Measurements from ENCODE around the gene BTBD16.

The BTBD16 gene

GRCh38 chr10:122338609-122339441 lies 67.7 kb downstream of the BTBD16 start:
- DNase-seq (ENCODE audit: low read depth in 1 of 2, low spot score in 1 of 2) = no peak

DNA sequence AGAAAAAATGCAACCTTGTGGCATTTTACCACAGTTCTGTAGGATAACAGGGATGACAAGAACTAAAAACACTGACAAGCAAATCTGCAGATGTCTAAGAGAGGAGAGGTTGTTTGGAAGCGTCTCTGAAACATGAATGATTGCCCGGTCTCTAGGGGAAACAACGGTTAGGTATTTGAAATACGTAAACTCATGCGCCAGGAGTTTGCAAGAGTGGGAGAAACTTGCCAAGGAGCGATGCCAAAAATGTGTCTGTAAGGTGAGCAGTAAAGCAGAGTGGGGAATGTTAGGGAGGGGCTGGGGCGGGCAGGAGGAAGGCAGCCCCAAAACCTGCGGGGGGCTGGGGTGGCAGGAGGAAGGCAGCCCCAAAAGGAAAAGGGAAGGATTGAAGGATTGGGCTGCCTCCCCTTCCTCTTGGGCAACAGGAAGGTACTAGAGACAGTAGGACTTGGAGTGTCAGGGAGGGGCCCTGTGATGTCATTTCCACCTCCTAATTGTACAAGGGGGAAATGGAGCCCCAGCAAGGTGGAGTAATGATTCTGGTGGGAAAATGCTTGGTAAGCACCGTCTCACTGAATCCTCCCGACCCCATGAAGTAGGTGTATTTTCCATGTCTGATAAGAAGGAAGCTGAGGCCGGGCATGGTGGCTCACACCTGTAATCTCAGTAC lies 70.2 kb downstream of the BTBD16 start:
- no peak for DNase-seq (ENCODE audit: low read depth in 1 of 2, low spot score in 1 of 2)

GRCh38 chr10:122342293-122343134 lies 71.4 kb downstream of the BTBD16 start:
- peak; percentile 15 to 57 for DNase-seq (ENCODE audit: low read depth in 1 of 2, low spot score in 1 of 2)

DNA sequence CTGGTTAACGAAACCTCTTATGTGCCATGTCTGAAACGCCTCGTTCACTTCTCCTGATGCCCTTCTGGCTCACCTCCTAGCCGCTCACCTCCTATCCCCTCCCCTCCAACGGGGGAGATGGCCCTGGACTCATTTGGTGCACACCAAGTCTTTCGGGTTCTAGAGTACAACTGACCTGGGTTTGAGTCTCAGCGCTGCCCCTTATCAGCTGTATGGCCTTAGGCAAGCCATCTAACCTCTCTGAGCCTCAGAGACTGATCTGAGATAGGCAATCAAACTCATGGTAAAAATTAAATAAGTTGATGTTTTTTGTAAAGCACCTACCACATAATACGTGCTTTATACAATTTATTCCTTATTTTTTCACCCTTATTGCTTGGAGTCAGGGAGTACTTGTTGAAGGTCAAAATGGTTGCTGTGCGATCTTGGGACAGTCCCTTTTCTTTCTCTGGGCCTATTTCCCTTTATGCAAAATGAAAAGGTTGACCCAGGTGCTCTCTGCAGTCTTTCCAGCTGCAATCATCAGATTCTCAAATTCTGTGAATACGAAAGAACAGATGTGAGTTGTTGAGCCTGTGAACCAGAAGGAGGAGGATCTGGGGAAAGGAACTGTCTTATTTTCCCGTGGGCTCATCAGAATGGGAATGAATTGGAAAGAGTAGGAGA lies 72.2 kb downstream of the BTBD16 start:
- no peak for DNase-seq (ENCODE audit: low read depth in 1 of 2, low spot score in 1 of 2)

GRCh38 chr10:122343936-122344335 lies 72.8 kb downstream of the BTBD16 start:
- DNase-seq (ENCODE audit: low read depth in 1 of 2, low spot score in 1 of 2) = no peak

- DNase-seq (ENCODE audit: low read depth in 1 of 2, low spot score in 1 of 2) = no peak
Observed at GRCh38 chr10:122344741-122345258, 73.7 kb downstream of the BTBD16 start.

DNA sequence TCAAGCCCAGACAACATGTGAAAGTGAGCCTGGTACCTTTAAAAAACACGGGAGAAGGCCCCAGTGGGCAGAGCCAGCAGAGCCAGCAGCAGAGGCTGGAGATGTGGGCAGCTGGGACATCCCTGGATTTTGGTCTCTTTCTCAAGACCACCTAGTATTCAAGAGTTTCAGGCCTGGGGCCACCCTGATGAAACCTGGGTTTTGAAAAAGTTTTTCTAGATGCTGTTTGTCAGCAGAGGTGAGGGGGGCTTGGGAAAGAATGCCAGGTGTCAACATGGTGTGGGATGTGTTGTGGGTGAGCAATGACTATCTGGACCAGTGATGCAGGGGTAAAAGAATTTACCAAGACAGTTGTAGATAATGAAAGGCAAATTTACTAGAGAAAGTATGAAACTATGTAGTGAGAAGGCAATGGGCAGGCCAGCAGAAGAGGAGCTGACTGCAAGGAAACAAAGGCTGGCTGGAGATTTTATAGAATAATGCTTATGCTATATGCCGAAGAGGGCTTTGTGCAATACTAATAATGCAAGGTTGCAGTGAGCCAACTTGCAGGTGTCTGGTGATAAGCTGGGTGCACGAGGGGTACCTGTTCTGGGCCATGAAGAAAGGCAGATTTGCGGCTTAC lies 75.3 kb downstream of the BTBD16 start:
- DNase-seq (ENCODE audit: low read depth in 1 of 2, low spot score in 1 of 2) = no peak

- DNase-seq (ENCODE audit: low read depth in 1 of 2, low spot score in 1 of 2) = no peak
Observed at GRCh38 chr10:122347170-122347841, 76.2 kb downstream of the BTBD16 start.

DNA sequence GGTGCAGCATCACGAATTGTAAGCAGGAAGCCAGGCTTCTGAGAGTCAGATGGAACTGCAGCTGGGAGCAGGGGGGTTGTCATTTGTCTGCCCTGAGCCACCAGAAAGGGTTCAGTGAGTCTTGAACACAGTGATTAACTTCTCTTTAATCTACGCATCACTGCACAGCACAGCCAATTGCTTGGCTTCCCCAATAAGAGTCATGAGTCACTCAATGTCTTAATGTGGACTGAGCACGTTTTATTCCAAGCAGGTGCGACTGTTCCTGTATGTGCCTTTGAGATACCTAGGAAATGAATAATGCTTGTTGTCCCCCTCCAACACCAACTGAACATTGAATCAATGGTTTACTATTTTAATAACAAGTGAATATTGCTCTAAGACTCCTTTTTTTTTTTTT lies 77.4 kb downstream of the BTBD16 start:
- DNase-seq (ENCODE audit: low read depth in 1 of 2, low spot score in 1 of 2) = no peak

GRCh38 chr10:122348935-122349361 lies 77.9 kb downstream of the BTBD16 start:
- DNase-seq (ENCODE audit: low read depth in 1 of 2, low spot score in 1 of 2) = no peak

DNA sequence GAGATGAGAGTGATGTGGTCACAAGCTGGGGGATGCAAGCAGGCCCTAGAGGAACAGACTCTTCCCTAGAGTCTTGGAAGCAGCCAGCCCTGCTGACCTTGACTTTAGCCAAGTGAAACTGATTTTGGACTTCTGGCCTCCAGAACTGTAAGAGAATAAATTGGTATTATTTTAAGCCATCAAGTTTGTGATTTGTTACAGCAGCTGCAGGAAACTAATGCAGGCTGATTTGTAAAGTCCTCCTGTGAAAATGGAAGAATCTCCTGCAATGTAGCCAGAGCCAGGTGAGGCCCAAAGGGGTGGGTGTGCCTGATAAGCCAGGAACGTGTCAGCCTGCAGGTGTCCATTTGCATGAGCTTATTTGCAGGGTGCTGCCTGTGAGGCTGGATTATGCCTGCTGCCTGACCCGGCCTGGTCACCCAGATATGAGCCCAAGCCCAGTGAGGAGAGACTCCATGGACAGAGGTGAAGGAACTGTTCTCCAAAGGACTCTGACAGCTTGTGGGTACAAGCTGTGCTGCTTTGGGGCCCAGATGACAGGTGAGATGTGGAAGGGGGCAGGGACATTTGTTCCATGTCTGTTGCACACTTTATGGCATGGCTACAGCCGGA lies 78.8 kb downstream of the BTBD16 start:
- no peak for DNase-seq (ENCODE audit: low read depth in 1 of 2, low spot score in 1 of 2)

GRCh38 chr10:122350893-122351292 lies 79.8 kb downstream of the BTBD16 start:
- no peak for DNase-seq (ENCODE audit: low read depth in 1 of 2, low spot score in 1 of 2)

DNA sequence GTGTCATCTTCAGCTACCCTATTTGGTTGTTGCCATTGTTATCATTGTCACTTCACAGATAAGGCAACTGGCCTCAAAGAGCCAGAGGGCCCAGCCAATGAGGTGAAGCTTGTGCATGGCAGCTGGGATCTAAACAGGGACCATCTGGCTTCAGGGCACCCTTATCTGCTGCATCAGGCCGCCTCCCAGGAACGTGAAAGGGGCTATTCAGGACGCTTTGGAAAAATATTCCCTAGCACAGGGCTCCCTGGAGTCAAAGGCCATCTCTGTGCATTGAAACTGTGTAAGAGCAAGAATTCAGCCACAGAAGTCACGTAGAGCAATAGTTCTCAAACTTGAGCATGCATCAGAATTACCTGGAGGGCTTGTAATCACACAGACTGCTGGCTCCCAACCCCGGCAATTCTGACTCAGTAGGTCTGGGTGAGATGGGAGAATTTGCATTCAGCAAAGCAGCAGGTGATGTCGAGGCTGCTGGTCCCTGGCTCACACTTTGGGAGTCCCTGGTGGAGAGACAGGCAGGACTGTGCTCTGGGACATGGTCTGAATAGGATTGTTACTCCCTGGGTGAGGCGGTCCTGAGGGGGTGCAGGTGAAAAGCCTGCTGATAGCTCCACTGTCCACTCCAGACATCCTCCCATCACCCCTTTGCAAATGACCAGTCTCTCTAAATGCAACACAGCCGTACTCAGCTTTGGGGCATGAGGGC lies 81.9 kb downstream of the BTBD16 start:
- no peak for DNase-seq (ENCODE audit: low read depth in 1 of 2, low spot score in 1 of 2)

DNA sequence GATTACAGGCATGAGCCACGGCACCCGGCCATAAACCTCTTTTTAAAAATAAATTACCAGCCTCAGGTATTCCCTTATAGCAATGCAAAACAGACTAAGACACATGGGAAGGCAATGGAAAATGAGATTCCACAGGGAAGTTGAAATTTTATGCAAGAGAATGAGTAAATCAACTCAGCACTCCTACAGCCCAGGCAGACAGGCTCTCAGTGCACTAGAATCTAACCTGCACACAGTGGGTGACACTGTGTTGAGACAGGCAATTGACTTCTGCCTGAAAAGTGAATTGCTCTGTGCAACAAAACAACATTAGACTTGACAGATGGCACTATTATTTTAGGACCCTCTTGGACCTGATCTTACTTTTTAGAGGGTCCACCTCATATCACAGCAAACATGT lies 83.3 kb downstream of the BTBD16 start:
- no peak for DNase-seq (ENCODE audit: low read depth in 1 of 2, low spot score in 1 of 2)

DNA sequence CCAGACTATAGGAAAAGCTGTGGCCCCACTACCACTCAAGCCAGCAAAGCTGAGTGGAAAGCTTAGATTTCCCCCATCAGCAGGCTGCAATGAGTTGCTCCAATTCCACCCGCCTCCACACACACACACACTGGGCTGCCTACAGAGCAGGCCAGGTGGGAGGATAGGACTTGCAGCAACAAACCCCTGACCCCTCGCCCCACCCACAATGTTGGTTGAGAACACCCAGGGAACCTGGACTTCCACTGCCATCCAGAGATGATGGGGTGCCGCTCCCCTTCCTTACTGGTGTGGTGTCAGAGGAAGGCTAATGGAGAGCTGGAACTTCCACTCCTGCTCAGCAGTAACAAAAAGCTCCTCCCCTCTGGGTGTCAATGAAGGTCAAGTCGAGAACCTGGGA lies 86.6 kb downstream of the BTBD16 start:
- DNase-seq (ENCODE audit: low read depth in 1 of 2, low spot score in 1 of 2) = no peak

- no peak for DNase-seq (ENCODE audit: low read depth in 1 of 2, low spot score in 1 of 2)
Observed at GRCh38 chr10:122359621-122360020, 88.5 kb downstream of the BTBD16 start.

DNA sequence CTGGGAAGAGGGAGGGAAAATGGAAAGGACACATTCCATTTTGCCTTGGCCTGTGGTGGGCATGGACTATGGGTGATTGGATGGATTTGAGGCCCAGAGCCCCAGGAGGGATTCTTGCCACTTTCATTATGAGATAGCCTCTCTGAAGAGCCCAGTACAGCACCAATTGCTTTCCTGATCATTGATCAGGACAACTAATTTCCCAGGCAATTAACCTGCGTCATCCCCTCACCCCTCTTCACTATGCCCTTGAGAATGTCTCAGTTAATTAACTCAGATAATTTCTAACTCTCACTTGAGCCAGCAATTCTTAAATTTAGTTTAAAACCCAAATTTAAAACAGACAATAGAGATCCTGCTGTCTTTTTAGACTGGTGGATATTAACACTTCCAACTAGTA lies 90.0 kb downstream of the BTBD16 start:
- no peak for DNase-seq (ENCODE audit: low read depth in 1 of 2, low spot score in 1 of 2)

- no peak for DNase-seq (ENCODE audit: low read depth in 1 of 2, low spot score in 1 of 2)
Observed at GRCh38 chr10:122362031-122362592, 91.0 kb downstream of the BTBD16 start.

GRCh38 chr10:122362621-122363020 lies 91.5 kb downstream of the BTBD16 start:
- DNase-seq (ENCODE audit: low read depth in 1 of 2, low spot score in 1 of 2) = no peak

Measured in activated CD4-positive, alpha-beta T cell treated with anti-CD3 and anti-CD28 coated beads, Interleukin-2, amount 50 U/mL, for 24 hours (primary cell).